HEK293 (cell line): ENCODE data around the gene GALNT10.

Experiments used
- CTCF ChIA-PET: fragments of 350-600 bp; formaldehyde crosslinking; extraction: SDS; loops from one replicate; lab custom pipeline; 2021; ENCODE audit warnings: antibody characterized with exemption; lab: Yijun Ruan, JAX
- POLR2A ChIA-PET: fragments of 300-600 bp; formaldehyde crosslinking; extraction: SDS; loops from one replicate; lab custom pipeline; 2020; ENCODE audit warnings: antibody characterized with exemption, inconsistent platforms; lab: Yijun Ruan, JAX
- H3K27ac ChIP-seq: fragments of 200-500 bp; sonication (Bioruptor generic); 2 replicates; pipeline ENCODE4 v1.5.1; 2014; ENCODE audit warnings: low read depth, low read length, control low read depth, inconsistent platforms; ENCODE audit errors: extremely low read depth
- H3K36me3 ChIP-seq, 2 experiments: fragments of 200-500 bp in 1 of 2; sonication (Bioruptor generic) in 1 of 2; 1 replicate in 1 of 2; 2 replicates in 1 of 2; pipeline ENCODE4 v1.5.1; 2014 to 2017; ENCODE audit warnings: inconsistent platforms in 2 of 2, low read length in 2 of 2; ENCODE audit not compliant: control insufficient read depth in 2 of 2, insufficient read depth in 1 of 2
- H3K4me1 ChIP-seq: fragments of 200-500 bp; sonication (Bioruptor generic); 2 replicates; pipeline ENCODE4 v1.5.1; 2014; ENCODE audit warnings: mild to moderate bottlenecking, low read length, inconsistent platforms; ENCODE audit not compliant: control insufficient read depth, insufficient read depth
- H3K4me3 ChIP-seq: 2 replicates; pipeline ENCODE4 v1.5.1; 2011; ENCODE audit warnings: low read depth, mild to moderate bottlenecking, control low read depth, low read length, moderate library complexity
- H3K9me3 ChIP-seq: fragments of 200-500 bp; sonication (Bioruptor generic); 2 replicates; pipeline ENCODE4 v1.5.1; 2014; ENCODE audit warnings: low read depth, low read length, inconsistent platforms; ENCODE audit not compliant: control insufficient read depth, insufficient read depth
- EGR2 ChIP-seq: fragments of 450-650 bp; formaldehyde crosslinking; IDR thresholded peaks from 2 replicates; pipeline ENCODE4 v1.5.1; 2016; ENCODE audit warnings: low read depth, missing biosample characterization, missing genetic modification characterization
- ELK4 ChIP-seq: IDR thresholded peaks from 2 replicates; pipeline ENCODE4 v1.6.1; 2011; ENCODE audit warnings: mild to moderate bottlenecking, low read depth, low read length, borderline replicate concordance
- GLI2 ChIP-seq: fragments of 450-650 bp; formaldehyde crosslinking; IDR thresholded peaks from 2 replicates; pipeline ENCODE4; 2017; ENCODE audit warnings: missing biosample characterization, missing genetic modification characterization, low read depth, borderline replicate concordance
- HOXC10 ChIP-seq: sonication (generic); formaldehyde crosslinking; IDR thresholded peaks from 2 replicates; pipeline ENCODE4 v1.8.1; 2023; ENCODE audit warnings: mild to moderate bottlenecking, missing genetic modification reagents
- OVOL3 ChIP-seq: fragments of 450-650 bp; formaldehyde crosslinking; IDR thresholded peaks from 2 replicates; pipeline ENCODE4 v1.5.1; 2016; ENCODE audit warnings: missing biosample characterization, missing genetic modification characterization
- PRDM6 ChIP-seq: fragments of 450-650 bp; formaldehyde crosslinking; IDR thresholded peaks from 2 replicates; pipeline ENCODE4 v1.5.1; 2017; ENCODE audit warnings: missing biosample characterization, missing genetic modification characterization
- ZBTB11 ChIP-seq: fragments of 450-650 bp; formaldehyde crosslinking; conservative IDR thresholded peaks from 2 replicates; pipeline ENCODE4 v1.5.1; 2016; ENCODE audit warnings: low read depth, missing biosample characterization, missing genetic modification characterization
- ZBTB44 ChIP-seq: fragments of 450-650 bp; IDR thresholded peaks from 2 replicates; pipeline ENCODE4 v1.5.1; 2018; ENCODE audit warnings: missing biosample characterization, mild to moderate bottlenecking, missing genetic modification characterization
- ZFHX2 ChIP-seq: fragments of 450-650 bp; formaldehyde crosslinking; conservative IDR thresholded peaks from 2 replicates; pipeline ENCODE4 v1.5.1; 2016; ENCODE audit warnings: missing biosample characterization, missing genetic modification characterization
- ZFP37 ChIP-seq: fragments of 450-650 bp; formaldehyde crosslinking; IDR thresholded peaks from 2 replicates; pipeline ENCODE4 v1.5.1; 2016; ENCODE audit warnings: missing biosample characterization, missing genetic modification characterization
- ZNF114 ChIP-seq: fragments of 450-650 bp; formaldehyde crosslinking; IDR thresholded peaks from 2 replicates; pipeline ENCODE4 v1.5.0; 2017; ENCODE audit warnings: missing biosample characterization, missing genetic modification characterization
- ZNF169 ChIP-seq: fragments of 450-650 bp; formaldehyde crosslinking; IDR thresholded peaks from 2 replicates; pipeline ENCODE4 v1.5.1; 2016; ENCODE audit warnings: missing biosample characterization, missing genetic modification characterization
- ZNF280D ChIP-seq: fragments of 450-650 bp; formaldehyde crosslinking; IDR thresholded peaks from 2 replicates; pipeline ENCODE4 v1.5.1; 2016; ENCODE audit warnings: missing biosample characterization, missing genetic modification characterization
- ZNF354C ChIP-seq: fragments of 450-650 bp; formaldehyde crosslinking; IDR thresholded peaks from 2 replicates; pipeline ENCODE4 v1.5.1; 2016; ENCODE audit warnings: missing biosample characterization, missing genetic modification characterization, low read depth, borderline replicate concordance
- ZNF404 ChIP-seq: fragments of 450-650 bp; formaldehyde crosslinking; IDR thresholded peaks from 2 replicates; pipeline ENCODE4 v1.5.1; 2017; ENCODE audit warnings: missing biosample characterization, missing genetic modification characterization
- ZNF416 ChIP-seq: fragments of 450-650 bp; formaldehyde crosslinking; IDR thresholded peaks from 2 replicates; pipeline ENCODE4 v1.5.1; 2016; ENCODE audit warnings: missing biosample characterization, missing genetic modification characterization
- ZNF426 ChIP-seq: fragments of 450-650 bp; formaldehyde crosslinking; IDR thresholded peaks from 2 replicates; pipeline ENCODE4 v1.5.1; 2017; ENCODE audit warnings: missing biosample characterization, missing genetic modification characterization, mild to moderate bottlenecking, inconsistent platforms, moderate library complexity
- ZNF624 ChIP-seq: fragments of 450-650 bp; formaldehyde crosslinking; IDR thresholded peaks from 2 replicates; pipeline ENCODE4 v1.5.1; 2017; ENCODE audit warnings: missing biosample characterization, missing genetic modification characterization
- ZNF639 ChIP-seq: fragments of 450-650 bp; formaldehyde crosslinking; IDR thresholded peaks from 2 replicates; pipeline ENCODE4 v1.5.1; 2016; ENCODE audit warnings: missing biosample characterization, missing genetic modification characterization
- ZNF660 ChIP-seq: fragments of 450-650 bp; IDR thresholded peaks from 2 replicates; pipeline ENCODE4 v1.5.1; 2018; ENCODE audit warnings: missing biosample characterization, mild to moderate bottlenecking, missing genetic modification characterization
- ZNF677 ChIP-seq: fragments of 450-650 bp; IDR thresholded peaks from 2 replicates; pipeline ENCODE4 v1.5.0; 2018; ENCODE audit warnings: missing biosample characterization, mild to moderate bottlenecking, missing genetic modification characterization, moderate library complexity
- ZNF830 ChIP-seq: fragments of 450-650 bp; IDR thresholded peaks from 2 replicates; pipeline ENCODE4 v1.5.0; 2018; ENCODE audit warnings: missing biosample characterization, missing genetic modification characterization, low read depth, mild to moderate bottlenecking, moderate library complexity
- ZSCAN23 ChIP-seq: fragments of 450-650 bp; formaldehyde crosslinking; IDR thresholded peaks from 2 replicates; pipeline ENCODE4 v1.5.1; 2016; ENCODE audit warnings: missing biosample characterization, missing genetic modification characterization
- TF ChIP-seq, protein P1 (sequence below): fragments of 450-650 bp; formaldehyde crosslinking; IDR thresholded peaks from 2 replicates; pipeline ENCODE4 v1.5.1; 2016; ENCODE audit warnings: missing biosample characterization, missing genetic modification characterization, borderline replicate concordance

GALNT10 gene

GRCh38 chr5:154358516-154359220, 168.1 kb downstream of the GALNT10 start:
- no peaks in the 10 kb centered on the region for H3K36me3 ChIP-seq
- no peak overlapping the region for H3K27ac ChIP-seq
- ChIA-PET POLR2A (no interaction called here), CTCF (no interaction called here)
- no peak overlapping the region for H3K4me3 ChIP-seq
- no peaks in the 10 kb centered on the region for H3K4me1 ChIP-seq
- H3K9me3 ChIP-seq, result no peaks in the 10 kb centered on the region
- TF ChIP-seq ZNF830 (tag by site-specific recombination), result no peak
- TF ChIP-seq PRDM6 (tag by site-specific recombination), result peak; percentile 62; the same call in 1 of the 2 replicates
- TF ChIP-seq HOXC10 (CRISPR knock-in tag), result no peak
- TF ChIP-seq ZNF416 (tag by site-specific recombination), result no peak
- TF ChIP-seq ZNF426 (tag by site-specific recombination), result no peak
- TF ChIP-seq ZNF169 (tag by site-specific recombination), result no peak
- no peak for TF ChIP-seq ZFP37
- TF ChIP-seq ZNF677 (tag by site-specific recombination), result no peak
- TF ChIP-seq EGR2 (tag by site-specific recombination), result peak; percentile 96
- no peak for TF ChIP-seq ZNF114 (tag by site-specific recombination)
- no peak for TF ChIP-seq GLI2
- TF ChIP-seq ZNF280D (tag by site-specific recombination), result no peak
- TF ChIP-seq OVOL3 (tag by site-specific recombination), result no peak
- no peak for TF ChIP-seq ZNF660 (tag by site-specific recombination)
- no peak for TF ChIP-seq ELK4
- TF ChIP-seq ZNF639 (tag by site-specific recombination), result no peak
- TF ChIP-seq ZSCAN23, result no peak
- TF ChIP-seq ZNF354C (tag by site-specific recombination), result no peak
- TF ChIP-seq ZBTB44 (tag by site-specific recombination), result no peak
- TF ChIP-seq ZNF404 (tag by site-specific recombination), result no peak
- no peak for TF ChIP-seq ZNF624 (tag by site-specific recombination)
- peak; percentile 98 for TF ChIP-seq ZFHX2 (tag by site-specific recombination)
- TF ChIP-seq, protein P1, sequence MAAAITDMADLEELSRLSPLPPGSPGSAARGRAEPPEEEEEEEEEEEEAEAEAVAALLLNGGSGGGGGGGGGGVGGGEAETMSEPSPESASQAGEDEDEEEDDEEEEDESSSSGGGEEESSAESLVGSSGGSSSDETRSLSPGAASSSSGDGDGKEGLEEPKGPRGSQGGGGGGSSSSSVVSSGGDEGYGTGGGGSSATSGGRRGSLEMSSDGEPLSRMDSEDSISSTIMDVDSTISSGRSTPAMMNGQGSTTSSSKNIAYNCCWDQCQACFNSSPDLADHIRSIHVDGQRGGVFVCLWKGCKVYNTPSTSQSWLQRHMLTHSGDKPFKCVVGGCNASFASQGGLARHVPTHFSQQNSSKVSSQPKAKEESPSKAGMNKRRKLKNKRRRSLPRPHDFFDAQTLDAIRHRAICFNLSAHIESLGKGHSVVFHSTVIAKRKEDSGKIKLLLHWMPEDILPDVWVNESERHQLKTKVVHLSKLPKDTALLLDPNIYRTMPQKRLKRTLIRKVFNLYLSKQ (tag by site-specific recombination), result no peak
- no peak for TF ChIP-seq ZBTB11 (tag by site-specific recombination)
